Ovary (tissue), 9 donors: ENCODE results near the gene LYRM4. TPM values are rescaled to one million over a fixed set of nuclear protein-coding genes. Genes with fewer than 3 reads are reported as not detected.
"Not testable (repeated sequence)": the region's sequence is repeated elsewhere in the genome, so short reads cannot be mapped to it uniquely, and the experiment has no call there.

Experiments used
- DNase-seq, 5 donors: peaks; one replicate each; pipeline ENCODE4 v3.0.0-alpha.2; 2019 to 2020
- H3K27ac ChIP-seq, 2 donors: fragments of 200-600 bp; one replicate each; pipeline versions ENCODE4 v1.5.1 to v1.8.0; 2019 to 2022
- H3K27me3 ChIP-seq: fragments of 200-600 bp; one replicate; pipeline ENCODE4 v1.8.0; 2022
- H3K36me3 ChIP-seq: fragments of 200-600 bp; sonication (generic); one replicate; pipeline ENCODE4 v1.5.1; 2019
- H3K4me1 ChIP-seq: one replicate; pipeline ENCODE4 v1.8.1; 2013; ENCODE audit warnings: mild to moderate bottlenecking, moderate library complexity; ENCODE audit not compliant: insufficient read depth
- H3K4me3 ChIP-seq: fragments of 200-600 bp; sonication (generic); one replicate; pipeline ENCODE4 v1.5.1; 2017
- H3K9me3 ChIP-seq, 2 donors: fragments of 200-600 bp in 1 of 2; sonication (generic) in 1 of 2; one replicate each; pipeline versions ENCODE4 v1.5.1 to v1.8.1; 2013 to 2019; ENCODE audit warnings: mild to moderate bottlenecking in 1 of 2, moderate library complexity in 1 of 2
- EP300 ChIP-seq: sonication (generic); formaldehyde crosslinking; IDR thresholded peaks from one replicate; pipeline ENCODE4 v1.6.1; 2017; ENCODE audit warnings: antibody characterized with exemption
- POLR2A ChIP-seq: fragments of 450-650 bp; IDR thresholded peaks from one replicate; pipeline ENCODE4 v1.6.1; 2017; ENCODE audit warnings: antibody characterized with exemption, mild to moderate bottlenecking, moderate library complexity
- WGBS, 3 donors: extraction: QIAGEN DNeasy Blood & Tissue Kit in 1 of 3; methylation state at CpG; one replicate each; pipeline versions ENCODE4 v1.1.5 to v1.1.7; 2013 to 2017; 5-methylcytosine and 5-hydroxymethylcytosine counted together
- intact Hi-C, 4 donors: fragments of 100-400 bp; cut with DNase I; formaldehyde crosslinking; loops; one replicate each; pipeline versions ENCODE4 v1.11.0 to v1.15.1; 2022 to 2023
- polyA plus RNA-seq, 2 donors: library from polyadenylated mRNA; stranded (reverse); fragments of 200-250 nt in 1 of 2; fragments of 350-450 nt in 1 of 2; fragmentation: Illumina TruSeq in 1 of 2; extraction: RNeasy Lipid Tissue Mini Kit (QIAGEN cat#74804) in 1 of 2; gene quantifications; one replicate each; pipeline ENCODE4 v1.2.3, GENCODE V29; 2013 to 2014
- total RNA-seq, 7 donors: library from RNA; depleted of rRNA in 2 of 7; stranded (reverse); fragments of >200 nt in 2 of 7; fragmentation: NEBNext Ultra II Directional in 3 of 7; extraction: Animal tissue kit (Norgen Biotek cat#: 25700) in 3 of 7; gene quantifications; one replicate each; pipeline versions ENCODE4 v1.1.0 to v1.2.4, GENCODE V29; 2016 to 2023
- TF ChIP-seq, protein P1 (sequence below), 3 donors: fragments of 450-650 bp in 2 of 3; fragments of 200-600 bp in 1 of 3; IDR thresholded peaks; one replicate each; pipeline versions ENCODE4 v1.5.1 to v1.8.0; 2016 to 2022; ENCODE audit warnings: antibody characterized with exemption in 3 of 3, mild to moderate bottlenecking in 1 of 3
- donor health status: DM: no; HTN: no; CAD: no; lungs with moderate emphysema.
- donor health status: DM: no; HTN: no; CAD: no.
- donor health status: Bipolar disorder and iron deficiency.
- donor health status: DM: yes; HTN: yes; CAD: no.
- donor health status: DM: no; HTN: no; CAD: no.
- donor health status: DM: yes; HTN: yes; CAD: no.

The LYRM4 gene
- total and polyA plus RNA-seq, 9 donors = 28.0 to 38.2 (median 33.6) TPM

DNA sequence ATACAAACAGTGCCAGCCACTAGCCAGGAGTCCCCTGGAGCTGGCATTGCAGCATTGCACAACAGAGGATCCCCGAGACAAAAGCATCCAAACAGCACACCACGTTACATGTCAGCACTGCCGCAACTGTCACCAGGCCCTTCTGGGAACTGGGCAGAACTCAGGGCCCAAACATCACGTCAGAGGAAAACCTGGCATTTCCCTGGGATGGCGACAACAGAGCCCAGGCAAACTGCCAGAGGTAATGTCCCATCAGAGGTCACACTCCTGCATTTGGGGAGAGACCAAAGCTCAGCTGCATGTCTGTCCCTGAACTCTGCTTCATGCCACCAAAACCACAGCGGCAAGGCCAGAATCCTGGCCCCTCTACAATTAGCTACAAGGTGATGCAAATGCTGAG is 139.3 kb downstream of the LYRM4 start:
- H3K4me1 ChIP-seq = no peaks in the 10 kb centered on the region
- WGBS, 3 donors = 87 to 95% (median 94%) methylated on average over 6 of the region's 6 CpGs
- H3K4me3 ChIP-seq = no peak overlapping the region
- TF ChIP-seq EP300 (no peak), POLR2A (no peak)
- TF ChIP-seq, protein P1, sequence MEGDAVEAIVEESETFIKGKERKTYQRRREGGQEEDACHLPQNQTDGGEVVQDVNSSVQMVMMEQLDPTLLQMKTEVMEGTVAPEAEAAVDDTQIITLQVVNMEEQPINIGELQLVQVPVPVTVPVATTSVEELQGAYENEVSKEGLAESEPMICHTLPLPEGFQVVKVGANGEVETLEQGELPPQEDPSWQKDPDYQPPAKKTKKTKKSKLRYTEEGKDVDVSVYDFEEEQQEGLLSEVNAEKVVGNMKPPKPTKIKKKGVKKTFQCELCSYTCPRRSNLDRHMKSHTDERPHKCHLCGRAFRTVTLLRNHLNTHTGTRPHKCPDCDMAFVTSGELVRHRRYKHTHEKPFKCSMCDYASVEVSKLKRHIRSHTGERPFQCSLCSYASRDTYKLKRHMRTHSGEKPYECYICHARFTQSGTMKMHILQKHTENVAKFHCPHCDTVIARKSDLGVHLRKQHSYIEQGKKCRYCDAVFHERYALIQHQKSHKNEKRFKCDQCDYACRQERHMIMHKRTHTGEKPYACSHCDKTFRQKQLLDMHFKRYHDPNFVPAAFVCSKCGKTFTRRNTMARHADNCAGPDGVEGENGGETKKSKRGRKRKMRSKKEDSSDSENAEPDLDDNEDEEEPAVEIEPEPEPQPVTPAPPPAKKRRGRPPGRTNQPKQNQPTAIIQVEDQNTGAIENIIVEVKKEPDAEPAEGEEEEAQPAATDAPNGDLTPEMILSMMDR (IDR thresholded peaks at IDR 0.05) = no peak
- no peak for DNase-seq
- intact Hi-C loops = no loop called here
- H3K9me3 ChIP-seq = no peaks in the 10 kb centered on the region
- H3K36me3 ChIP-seq = no peaks in the 10 kb centered on the region
- no peaks in the 10 kb centered on the region for H3K27me3 ChIP-seq
- no peak overlapping the region for H3K27ac ChIP-seq

DNA sequence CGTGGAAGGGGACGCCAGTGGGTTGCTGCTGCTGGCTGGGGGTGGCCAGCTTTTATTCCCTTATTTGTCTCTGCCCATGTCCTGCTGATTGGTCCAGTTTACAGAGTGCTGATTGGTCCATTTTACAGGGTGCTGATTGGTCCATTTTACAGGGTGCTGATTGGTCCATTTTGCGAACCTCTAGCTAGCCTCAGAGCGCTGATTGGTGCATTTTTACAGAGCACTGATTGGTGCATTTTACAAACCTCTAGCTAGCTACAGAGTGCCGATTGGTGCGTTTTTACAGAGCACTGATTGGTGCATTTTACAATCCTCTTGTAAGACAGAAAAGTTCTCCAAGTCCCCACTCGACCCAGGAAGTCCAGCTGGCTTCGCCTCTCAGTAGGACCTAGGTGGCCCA is 140.2 kb downstream of the LYRM4 start:
- DNase-seq, H3K27ac ChIP-seq, H3K4me3 ChIP-seq, H3K4me1 ChIP-seq, H3K36me3 ChIP-seq, intact Hi-C loops, H3K27me3 ChIP-seq, H3K9me3 ChIP-seq: not testable (repeated sequence)
- WGBS, 3 donors = 95 to 97% (median 96%) methylated on average over 8 of the region's 8 CpGs

DNA sequence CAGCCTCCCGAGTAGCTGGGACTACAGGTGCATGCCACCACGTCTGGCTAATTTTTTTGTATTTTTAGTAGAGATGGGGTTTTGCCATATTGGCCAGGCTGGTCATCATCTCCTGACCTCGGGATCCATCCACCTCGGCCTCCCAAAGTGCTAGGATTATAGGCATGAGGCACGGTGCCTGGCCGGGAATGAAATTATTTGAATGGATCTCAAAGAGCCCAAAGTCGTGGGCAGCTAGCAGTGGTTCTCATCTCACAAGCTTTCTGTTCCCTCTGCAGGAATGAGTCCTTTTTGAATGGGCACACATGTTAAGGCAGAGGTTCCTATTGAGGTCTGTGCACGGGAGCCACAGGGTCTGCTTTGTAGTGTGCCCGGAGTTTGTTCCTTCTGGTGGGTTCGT is 140.7 kb downstream of the LYRM4 start:
- Histone ChIP-seq H3K36me3 (no peaks in the 10 kb centered on the region), H3K4me3 (no peak overlapping the region), H3K27me3 (no peaks in the 10 kb centered on the region), H3K27ac (no peak overlapping the region), H3K4me1 (no peaks in the 10 kb centered on the region), H3K9me3 (no peaks in the 10 kb centered on the region)
- intact Hi-C loops = no loop called here
- WGBS, 3 donors = 87 to 97% (median 97%) methylated on average over 10 of the region's 10 CpGs
- TF ChIP-seq, protein P1 (IDR thresholded peaks at IDR 0.05) = no peak
- no peak for TF ChIP-seq POLR2A
- no peak for TF ChIP-seq EP300
- no peak for DNase-seq

DNA sequence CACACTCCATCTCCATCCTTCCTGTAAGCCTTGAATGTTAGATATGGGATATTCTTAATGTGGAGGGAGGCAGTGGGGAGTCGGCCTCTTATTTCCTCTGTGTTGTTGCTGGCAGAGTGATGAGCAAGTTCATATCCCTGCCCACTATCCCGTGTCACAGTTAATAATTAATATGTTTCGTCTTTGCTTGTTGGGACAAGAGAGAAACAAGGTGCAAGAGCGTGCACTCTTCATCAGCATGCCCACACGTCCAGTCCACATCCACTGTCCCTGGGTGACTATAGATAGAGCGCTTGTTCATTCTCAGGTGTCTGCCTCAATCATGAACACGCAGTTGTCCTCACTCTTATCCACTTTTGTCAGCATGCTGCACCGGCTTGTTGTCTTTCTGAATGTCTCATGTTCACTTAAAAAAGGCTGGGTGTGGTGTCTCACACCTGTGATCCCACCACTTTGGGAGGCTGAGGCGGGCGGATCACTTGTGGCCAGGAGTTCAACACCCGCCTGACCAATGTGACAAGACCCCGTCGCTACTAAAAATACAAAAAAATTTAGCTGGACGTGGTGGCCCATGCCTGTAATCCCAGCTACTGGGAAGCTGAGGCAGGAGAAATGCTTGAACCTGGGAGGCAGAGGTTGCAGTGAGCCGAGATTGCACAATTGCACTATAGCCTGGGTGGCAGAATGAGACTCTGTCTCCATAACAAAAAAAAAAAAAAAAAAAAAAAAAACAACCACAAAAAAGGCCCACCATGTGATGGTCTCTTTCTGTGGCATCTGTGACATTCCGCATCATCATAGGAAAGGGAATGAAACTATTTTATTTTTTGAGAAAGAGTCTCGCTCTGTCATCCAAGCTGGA is 141.4 kb downstream of the LYRM4 start:
- 92 to 95% (median 93%) methylated on average over 17 of the region's 17 CpGs for WGBS, 3 donors
- TF ChIP-seq EP300 = no peak
- TF ChIP-seq POLR2A = no peak
- Histone ChIP-seq H3K27me3 (no peaks in the 10 kb centered on the region), H3K4me1 (no peaks in the 10 kb centered on the region), H3K9me3 (no peaks in the 10 kb centered on the region), H3K36me3 (no peaks in the 10 kb centered on the region), H3K27ac (no peak overlapping the region), H3K4me3 (no peak overlapping the region)
- intact Hi-C loops = no loop called here
- no peak for DNase-seq

DNA sequence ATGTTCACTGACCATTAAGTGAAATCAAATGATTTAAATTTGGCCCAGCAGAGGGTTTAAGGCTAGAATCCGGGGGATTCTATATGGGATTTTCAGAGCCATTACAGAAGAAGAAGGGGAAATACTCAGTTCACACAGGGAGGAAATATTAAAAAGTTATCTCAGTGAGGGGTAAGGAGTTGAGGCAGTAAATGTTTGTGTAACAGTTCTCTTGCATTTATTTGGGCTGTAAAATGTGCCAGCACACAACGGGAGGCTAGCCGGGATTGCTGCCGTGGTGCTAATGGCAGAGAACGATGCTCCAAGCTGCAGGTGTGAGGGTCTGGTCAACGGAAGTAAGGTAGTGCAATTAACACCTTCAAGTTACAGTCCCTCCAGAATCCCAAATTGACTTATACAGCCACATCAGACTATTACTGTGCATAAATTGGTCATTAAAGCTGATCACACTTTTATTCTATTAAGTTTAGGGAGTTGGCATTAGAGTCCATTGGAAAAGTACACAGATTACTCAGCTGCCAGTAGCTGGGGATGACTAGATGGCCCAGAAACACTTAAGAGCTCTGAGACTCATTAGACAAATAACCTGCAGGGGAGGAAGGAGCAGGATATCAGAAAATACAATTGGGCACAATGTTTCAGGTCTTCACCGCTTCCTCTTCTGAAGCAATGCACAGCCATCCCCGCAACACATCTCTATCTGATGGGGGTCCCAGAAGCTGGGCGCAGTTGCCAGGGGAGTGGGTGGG is 144.3 kb downstream of the LYRM4 start:
- Histone ChIP-seq H3K4me3 (no peak overlapping the region), H3K9me3 (no peaks in the 10 kb centered on the region), H3K4me1 (no peaks in the 10 kb centered on the region), H3K27me3 (no peaks in the 10 kb centered on the region), H3K36me3 (no peaks in the 10 kb centered on the region), H3K27ac (no peak overlapping the region)
- no peak for DNase-seq
- 83 to 89% (median 86%) methylated on average over 9 of the region's 9 CpGs for WGBS, 3 donors
- no peak for TF ChIP-seq EP300
- TF ChIP-seq, protein P1 (IDR thresholded peaks at IDR 0.05) = no peak
- no peak for TF ChIP-seq POLR2A
- intact Hi-C loops = no loop called here
